ENCODE measurements around the gene UGT8. TPM values are rescaled to one million over a fixed set of nuclear protein-coding genes. Genes with fewer than 3 reads are reported as not detected.
"Not testable (repeated sequence)": the region's sequence is repeated elsewhere in the genome, so short reads cannot be mapped to it uniquely, and the experiment has no call there.

Gene UGT8
- polyA plus RNA-seq, 1 donor from 2014 or later, result 0.73 TPM

- Histone ChIP-seq H3K4me2 (ENCODE audit: low read length) (no peak overlapping the region), H3K27me3 (ENCODE audit: insufficient read depth, low read depth, low read length) (no peaks in the 10 kb centered on the region), H3F3A (ENCODE audit: insufficient read depth, low read length, poor library complexity, severe bottlenecking) (no peaks in the 10 kb centered on the region), H3K9me2 (ENCODE audit: insufficient read depth, low read length) (no peaks in the 10 kb centered on the region), H3K4me3 (ENCODE audit: low read length) (no peak overlapping the region), H4K20me1 (ENCODE audit: insufficient read depth) (no peaks in the 10 kb centered on the region), H3K9me3 (ENCODE audit: low read length) (no peaks in the 10 kb centered on the region), H3K79me2 (replicated peaks; ENCODE audit: insufficient read depth, low read length) (no peaks in the 10 kb centered on the region), H3K9ac (ENCODE audit: low read length) (no peak overlapping the region), H3K27ac (ENCODE audit: low read length) (no peak overlapping the region), H3K36me3 (ENCODE audit: insufficient read depth, low read length) (no peaks in the 10 kb centered on the region), H2AFZ (ENCODE audit: low read depth, low read length) (no peak overlapping the region)
- TF ChIP-seq REST (IDR thresholded peaks at IDR 0.05; ENCODE audit: borderline replicate concordance) (no peak), EZH2 (IDR thresholded peaks at IDR 0.05; ENCODE audit: borderline replicate concordance, insufficient read depth, low read length, poor library complexity, severe bottlenecking) (no peak), TAF1 (IDR thresholded peaks at IDR 0.05; ENCODE audit: low read depth) (no peak), MXI1 (conservative IDR thresholded peaks at IDR 0.05; ENCODE audit: poor library complexity, severe bottlenecking) (no peak), RAD21 (conservative IDR thresholded peaks at IDR 0.05) (no peak), SMC3 (conservative IDR thresholded peaks at IDR 0.05; ENCODE audit: poor library complexity) (no peak), EP300 (conservative IDR thresholded peaks at IDR 0.05; ENCODE audit: poor library complexity, severe bottlenecking) (no peak), CTCF (IDR thresholded peaks at IDR 0.05; ENCODE audit: poor library complexity, severe bottlenecking) (no peak), POLR2AphosphoS5 (IDR thresholded peaks at IDR 0.05) (no peak)
Measured at GRCh38 chr4:114663083-114663482, 64.5 kb downstream of the UGT8 start.

DNA sequence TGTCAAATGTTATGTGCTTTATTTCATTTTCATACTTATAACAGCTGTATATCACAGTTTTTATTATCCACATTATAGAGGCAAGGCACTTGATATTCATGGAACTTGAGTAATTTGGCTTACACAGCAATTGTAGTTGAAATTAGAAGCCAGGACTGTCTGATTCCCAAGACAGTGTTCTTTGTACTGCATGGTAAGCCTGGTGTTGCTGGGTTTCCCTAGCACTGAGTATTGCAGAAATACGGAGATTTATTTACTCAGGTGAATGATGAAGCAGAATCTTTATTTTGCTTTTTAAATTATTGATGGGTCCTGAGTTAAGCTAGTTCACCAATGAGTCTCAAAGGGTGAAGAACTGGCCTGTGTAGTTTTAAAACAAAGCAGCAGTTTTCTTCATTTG lies 70.0 kb downstream of the UGT8 start:
- H3K36me3 ChIP-seq (ENCODE audit: insufficient read depth, low read length), result no peaks in the 10 kb centered on the region
- no peak overlapping the region for H2AFZ ChIP-seq (ENCODE audit: low read depth, low read length)
- H3K4me3 ChIP-seq (ENCODE audit: low read length), result no peak overlapping the region
- H3K4me2 ChIP-seq (ENCODE audit: low read length), result no peak overlapping the region
- no peaks in the 10 kb centered on the region for H3K9me2 ChIP-seq (ENCODE audit: insufficient read depth, low read length)
- H4K20me1 ChIP-seq (ENCODE audit: insufficient read depth), result no peaks in the 10 kb centered on the region
- no peak overlapping the region for H3K27ac ChIP-seq (ENCODE audit: low read length)
- TF ChIP-seq SMC3 (conservative IDR thresholded peaks at IDR 0.05; ENCODE audit: poor library complexity) (no peak), TAF1 (IDR thresholded peaks at IDR 0.05; ENCODE audit: low read depth) (no peak)
- H3K79me2 ChIP-seq (replicated peaks; ENCODE audit: insufficient read depth, low read length), result no peaks in the 10 kb centered on the region
- no peak overlapping the region for H3K9ac ChIP-seq (ENCODE audit: low read length)
- H3F3A ChIP-seq (ENCODE audit: insufficient read depth, low read length, poor library complexity, severe bottlenecking), result no peaks in the 10 kb centered on the region
- H3K9me3 ChIP-seq (ENCODE audit: low read length), result no peaks in the 10 kb centered on the region
- no peaks in the 10 kb centered on the region for H3K27me3 ChIP-seq (ENCODE audit: insufficient read depth, low read depth, low read length)

DNA sequence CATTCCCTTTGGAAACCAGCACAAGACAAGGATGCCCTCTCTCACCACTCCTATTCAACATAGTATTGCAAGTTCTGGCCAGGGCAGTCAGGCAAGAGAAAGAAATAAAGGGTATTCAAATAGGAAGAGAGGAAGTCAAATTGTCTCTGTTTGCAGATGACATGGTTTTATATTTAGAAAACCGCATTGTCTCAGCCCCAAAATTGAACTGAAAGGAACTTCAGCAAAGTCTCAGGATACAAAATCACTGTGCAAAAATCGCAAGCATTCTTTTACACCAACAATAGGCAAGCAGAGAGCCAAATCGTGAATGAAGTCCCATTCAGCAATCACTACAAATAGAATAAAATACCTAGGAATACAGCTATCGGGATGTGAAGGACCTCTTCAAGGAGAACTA lies 72.1 kb downstream of the UGT8 start:
- H3K9me2 ChIP-seq (ENCODE audit: insufficient read depth, low read length); H3K4me3 ChIP-seq (ENCODE audit: low read length); H4K20me1 ChIP-seq (ENCODE audit: insufficient read depth); H3K79me2 ChIP-seq (replicated peaks; ENCODE audit: insufficient read depth, low read length); H3K9me3 ChIP-seq (ENCODE audit: low read length); H3F3A ChIP-seq (ENCODE audit: insufficient read depth, low read length, poor library complexity, severe bottlenecking); H3K27ac ChIP-seq (ENCODE audit: low read length); H3K27me3 ChIP-seq (ENCODE audit: insufficient read depth, low read depth, low read length); H2AFZ ChIP-seq (ENCODE audit: low read depth, low read length); H3K4me2 ChIP-seq (ENCODE audit: low read length); H3K9ac ChIP-seq (ENCODE audit: low read length); H3K36me3 ChIP-seq (ENCODE audit: insufficient read depth, low read length): not testable (repeated sequence)

All from neural cell (in vitro differentiated cells).